Measurements from ENCODE around the gene CRY1.
A peak's percentile ranks its signal among the peaks of the same experiment; 100 is the strongest.

The CRY1 gene

DNA sequence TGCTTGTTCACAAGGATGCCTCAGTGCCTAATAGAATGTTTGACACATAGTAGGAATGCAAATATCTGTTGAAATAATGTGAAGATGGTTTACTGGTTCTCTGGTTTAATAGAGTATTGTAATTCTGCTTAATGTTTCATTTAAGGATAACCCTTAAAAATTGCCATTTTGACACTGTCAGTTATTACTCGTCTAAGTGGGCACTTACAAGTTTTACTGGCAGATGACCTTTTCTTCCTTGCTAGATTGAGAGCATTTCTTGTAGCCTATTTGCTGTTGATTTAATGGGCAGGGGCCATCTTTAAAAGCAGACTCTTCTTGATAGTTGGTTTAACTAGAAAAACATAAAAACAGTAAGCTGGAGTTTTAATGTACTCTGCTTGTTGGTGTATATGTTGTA is 135.8 kb downstream of the CRY1 start:
- no peak for DNase-seq (ENCODE audit: low read depth)

- peak; percentile 26 for DNase-seq (ENCODE audit: low read depth)
Observed at GRCh38 chr12:106956048-106956578, 137.2 kb downstream of the CRY1 start.

- DNase-seq (ENCODE audit: low read depth), result peak; percentile 79
Observed at GRCh38 chr12:106955377-106956047, 137.8 kb downstream of the CRY1 start, which contains the start of gene TMEM263. TSS of gene TMEM263 (plus strand) at chr12:106955907. CDS start at chr12:106967117, 11,210 bp downstream.

DNA sequence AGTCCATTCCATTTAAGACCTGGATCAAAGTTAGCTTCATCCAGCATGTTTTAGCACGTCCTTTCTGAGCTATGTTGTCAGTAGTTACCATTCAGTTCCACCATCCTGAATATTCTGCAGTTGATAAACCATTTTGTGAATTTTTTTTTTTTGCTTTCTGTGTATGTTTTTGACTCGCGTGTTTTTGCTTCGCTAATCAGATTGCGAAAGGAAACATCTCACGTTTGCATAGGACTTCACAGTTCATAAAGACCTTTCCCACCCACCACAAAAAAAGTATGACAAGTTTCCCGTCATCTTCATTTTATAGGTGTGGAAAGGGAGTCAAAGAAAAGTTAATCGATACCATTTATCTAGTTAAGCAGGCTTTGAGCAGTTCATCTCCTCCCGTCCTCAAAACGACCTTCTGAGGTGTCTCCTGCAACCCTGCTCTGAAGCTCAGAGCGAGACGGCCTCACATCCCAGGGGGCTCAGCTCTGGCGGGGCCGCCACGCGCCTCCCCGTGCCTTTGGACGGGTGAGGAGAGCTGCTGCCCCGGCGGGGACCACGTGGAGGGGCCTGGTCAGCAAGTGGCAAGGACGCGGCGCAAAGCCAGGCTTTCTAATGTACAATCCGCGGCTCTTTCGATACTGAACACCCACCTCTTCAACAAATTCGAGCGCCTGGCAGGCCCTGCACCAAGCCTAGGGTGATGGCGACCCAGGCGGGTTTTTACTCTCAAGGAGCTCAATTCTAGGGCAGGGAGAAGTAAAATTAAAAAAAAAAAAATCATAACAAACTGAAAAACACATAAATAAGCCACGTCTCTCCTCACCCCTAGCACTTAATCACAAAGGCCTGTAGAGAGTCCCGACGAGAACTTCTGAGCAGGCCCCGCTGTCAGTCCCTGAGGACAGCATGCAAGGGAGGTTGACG is 138.6 kb downstream of the CRY1 start:
- DNase-seq (ENCODE audit: low read depth), result peak; percentile 6

DNA sequence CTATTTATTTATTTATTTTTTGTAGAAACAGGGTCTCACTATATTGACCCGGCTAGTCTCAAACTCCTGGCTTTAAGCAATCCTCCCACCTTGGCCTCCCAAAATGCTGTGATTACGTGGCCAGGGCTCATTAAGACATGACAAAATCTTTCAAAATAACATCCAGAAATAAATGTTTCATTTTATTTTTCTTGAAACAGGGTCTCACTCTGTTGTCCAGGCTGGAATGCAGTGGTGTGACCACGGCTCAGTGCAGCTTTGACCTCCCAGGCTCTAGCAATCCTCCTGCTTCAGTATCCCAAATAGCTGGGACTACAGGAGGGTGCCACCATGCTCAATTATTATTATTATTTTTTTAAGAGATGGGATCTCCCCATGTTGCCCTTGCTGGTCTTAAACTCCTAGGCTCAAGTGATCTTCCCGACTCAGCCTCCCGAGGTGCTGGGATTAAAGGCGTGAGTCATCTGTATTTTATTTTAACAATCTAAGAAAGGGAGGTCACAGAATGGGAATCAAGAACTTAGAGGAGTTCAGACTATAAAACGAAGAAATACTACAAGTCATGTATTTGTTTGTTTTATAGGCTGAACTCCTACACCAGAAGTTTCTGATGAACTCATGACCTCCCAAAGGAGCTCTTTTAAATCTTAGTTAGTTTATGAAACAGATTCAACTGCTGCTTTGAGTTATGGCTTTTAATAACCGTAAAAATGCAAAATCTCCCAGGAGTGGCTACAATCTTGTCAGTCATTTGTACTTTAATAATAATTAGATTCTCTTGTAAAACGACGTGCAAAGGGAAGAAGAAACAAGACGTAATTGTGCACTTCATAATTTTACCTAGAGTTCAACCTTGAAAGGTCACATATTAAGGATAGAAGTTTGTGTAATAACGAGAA is 139.7 kb downstream of the CRY1 start:
- no peak for DNase-seq (ENCODE audit: low read depth)

GRCh38 chr12:106950591-106950990 is 142.8 kb downstream of the CRY1 start:
- DNase-seq (ENCODE audit: low read depth), result no peak

GRCh38 chr12:106947461-106947860 is 145.9 kb downstream of the CRY1 start:
- no peak for DNase-seq (ENCODE audit: low read depth)

DNA sequence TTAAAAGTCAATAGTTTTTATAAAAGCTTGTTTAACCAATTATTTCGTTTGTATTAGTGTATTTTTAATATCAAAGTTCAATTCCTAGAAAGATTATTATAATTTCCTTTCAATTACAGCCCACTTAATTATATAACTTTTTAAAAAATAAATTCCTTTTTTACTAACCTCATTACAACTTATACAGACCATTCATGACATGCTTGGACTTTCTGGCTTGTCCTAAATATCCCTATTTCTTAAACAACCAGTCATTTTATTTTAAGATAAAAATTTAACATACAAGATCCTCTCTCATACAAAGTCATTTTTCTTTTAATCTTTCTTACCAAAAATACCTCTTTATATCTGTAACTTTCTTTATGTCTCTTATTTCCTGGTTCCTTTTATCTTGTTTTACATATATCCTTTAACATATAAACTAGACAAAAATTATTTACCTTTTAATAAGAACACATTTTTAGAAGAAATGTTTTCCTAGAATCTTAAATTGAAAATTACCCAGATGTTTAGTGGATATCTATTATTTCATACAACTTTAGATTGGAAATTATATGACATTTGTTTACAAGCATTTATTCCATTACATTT is 148.0 kb downstream of the CRY1 start:
- DNase-seq (ENCODE audit: low read depth), result no peak

- DNase-seq (ENCODE audit: low read depth), result no peak
Observed at GRCh38 chr12:106942775-106943174, 150.6 kb downstream of the CRY1 start.

DNA sequence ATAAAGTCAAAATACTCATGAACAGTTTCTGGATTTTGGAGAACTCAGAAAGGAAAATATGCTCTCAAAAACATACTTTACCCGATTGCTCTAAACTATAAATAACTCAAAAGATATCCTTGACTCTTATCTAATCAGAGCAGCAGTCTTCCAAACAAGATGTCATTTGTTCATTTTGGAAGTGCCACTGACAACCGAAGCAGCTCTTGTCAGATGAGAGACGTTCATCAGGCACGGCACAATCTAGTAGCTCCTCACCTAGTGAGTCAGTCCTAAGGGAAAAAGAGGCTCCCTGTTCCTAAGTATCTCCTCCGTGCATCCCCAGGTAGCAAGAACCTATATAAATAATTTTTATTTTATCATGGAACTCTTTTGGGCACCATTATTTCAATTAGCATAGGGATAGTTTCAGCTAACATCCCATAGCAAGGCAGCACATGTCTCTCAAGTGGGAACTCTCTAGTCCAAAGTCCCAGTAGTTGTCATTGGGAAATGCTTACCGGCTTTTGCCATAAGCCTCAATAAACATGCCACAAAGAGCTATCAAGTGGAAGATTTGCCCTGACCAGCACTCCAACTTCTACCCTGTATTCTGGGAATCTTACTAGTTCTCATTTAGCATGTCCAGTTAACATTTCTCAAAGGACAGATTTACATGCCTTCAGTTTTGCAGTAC is 151.7 kb downstream of the CRY1 start:
- no peak for DNase-seq (ENCODE audit: low read depth)

All from stimulated activated CD8-positive, alpha-beta memory T cell treated with anti-CD3 and anti-CD28 coated beads, Interleukin-7, amount 100 ng/mL, for 24 hours (primary cell).